Ascending aorta (tissue), 2 donors: ENCODE measurements around the gene AP5S1. TPM values are rescaled to one million over a fixed set of nuclear protein-coding genes. Genes with fewer than 3 reads are reported as not detected.

Experiments
- DNase-seq, 2 donors: peaks; one replicate each; pipeline ENCODE4 v3.0.0-alpha.2; 2019; ENCODE audit warnings: low spot score in 2 of 2
- H3K27ac ChIP-seq, 2 donors: fragments of 200-600 bp; sonication (generic); one replicate each; pipeline ENCODE4 v1.5.1; 2016 to 2017; ENCODE audit warnings: mild to moderate bottlenecking in 1 of 2
- H3K27me3 ChIP-seq: fragments of 200-600 bp; sonication (generic); one replicate; pipeline ENCODE4 v1.5.1; 2017
- H3K36me3 ChIP-seq, 2 donors: fragments of 200-600 bp; sonication (generic); one replicate each; pipeline ENCODE4 v1.5.1; 2016
- H3K4me1 ChIP-seq, 2 donors: fragments of 200-600 bp; sonication (generic); one replicate each; pipeline ENCODE4 v1.5.1; 2016 to 2017; ENCODE audit warnings: mild to moderate bottlenecking in 1 of 2
- H3K4me3 ChIP-seq, 2 donors: fragments of 200-600 bp; sonication (generic); one replicate each; pipeline ENCODE4 v1.5.1; 2016 to 2017; ENCODE audit warnings: mild to moderate bottlenecking in 1 of 2
- H3K9me3 ChIP-seq, 2 donors: fragments of 200-600 bp; sonication (generic); one replicate each; pipeline ENCODE4 v1.5.1; 2016
- intact Hi-C: fragments of 100-400 bp; cut with DNase I; formaldehyde crosslinking; loops from one replicate; pipeline ENCODE4 v1.15.1; 2023
- total RNA-seq: library from RNA; depleted of rRNA; stranded (reverse); fragments of >200 nt; gene quantifications from one replicate; pipeline ENCODE4 v1.1.0, GENCODE V29; 2016
- TF ChIP-seq, protein P1 (sequence below), 3 experiments: fragments of 200-600 bp in 2 of 3; fragments of 450-650 bp in 1 of 3; sonication (generic) in 2 of 3; IDR thresholded peaks; one replicate each; pipeline ENCODE4 v1.5.1; 2016 to 2019; ENCODE audit warnings: antibody characterized with exemption in 3 of 3, mild to moderate bottlenecking in 1 of 3, moderate library complexity in 1 of 3

Gene AP5S1
- total RNA-seq, 1 donor from 2014 or later: 38.5 TPM

- H3K27me3 ChIP-seq: no peaks in the 10 kb centered on the region
- intact Hi-C loops: no loop called here
- peaks cover 8 to 20% of the 10 kb centered on the region in 2 donors for H3K4me1 ChIP-seq
- peaks cover 0 to 4% of the 10 kb centered on the region in 2 donors for H3K36me3 ChIP-seq
- H3K9me3 ChIP-seq: no peaks in the 10 kb centered on the region
- no peak overlapping the region for H3K4me3 ChIP-seq
- TF ChIP-seq, protein P1, sequence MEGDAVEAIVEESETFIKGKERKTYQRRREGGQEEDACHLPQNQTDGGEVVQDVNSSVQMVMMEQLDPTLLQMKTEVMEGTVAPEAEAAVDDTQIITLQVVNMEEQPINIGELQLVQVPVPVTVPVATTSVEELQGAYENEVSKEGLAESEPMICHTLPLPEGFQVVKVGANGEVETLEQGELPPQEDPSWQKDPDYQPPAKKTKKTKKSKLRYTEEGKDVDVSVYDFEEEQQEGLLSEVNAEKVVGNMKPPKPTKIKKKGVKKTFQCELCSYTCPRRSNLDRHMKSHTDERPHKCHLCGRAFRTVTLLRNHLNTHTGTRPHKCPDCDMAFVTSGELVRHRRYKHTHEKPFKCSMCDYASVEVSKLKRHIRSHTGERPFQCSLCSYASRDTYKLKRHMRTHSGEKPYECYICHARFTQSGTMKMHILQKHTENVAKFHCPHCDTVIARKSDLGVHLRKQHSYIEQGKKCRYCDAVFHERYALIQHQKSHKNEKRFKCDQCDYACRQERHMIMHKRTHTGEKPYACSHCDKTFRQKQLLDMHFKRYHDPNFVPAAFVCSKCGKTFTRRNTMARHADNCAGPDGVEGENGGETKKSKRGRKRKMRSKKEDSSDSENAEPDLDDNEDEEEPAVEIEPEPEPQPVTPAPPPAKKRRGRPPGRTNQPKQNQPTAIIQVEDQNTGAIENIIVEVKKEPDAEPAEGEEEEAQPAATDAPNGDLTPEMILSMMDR (IDR thresholded peaks at IDR 0.05): no peak
- DNase-seq: no peak
- no peak overlapping the region for H3K27ac ChIP-seq
Observed at GRCh38 chr20:3778976-3779375, 41.4 kb upstream of the AP5S1 start.

DNA sequence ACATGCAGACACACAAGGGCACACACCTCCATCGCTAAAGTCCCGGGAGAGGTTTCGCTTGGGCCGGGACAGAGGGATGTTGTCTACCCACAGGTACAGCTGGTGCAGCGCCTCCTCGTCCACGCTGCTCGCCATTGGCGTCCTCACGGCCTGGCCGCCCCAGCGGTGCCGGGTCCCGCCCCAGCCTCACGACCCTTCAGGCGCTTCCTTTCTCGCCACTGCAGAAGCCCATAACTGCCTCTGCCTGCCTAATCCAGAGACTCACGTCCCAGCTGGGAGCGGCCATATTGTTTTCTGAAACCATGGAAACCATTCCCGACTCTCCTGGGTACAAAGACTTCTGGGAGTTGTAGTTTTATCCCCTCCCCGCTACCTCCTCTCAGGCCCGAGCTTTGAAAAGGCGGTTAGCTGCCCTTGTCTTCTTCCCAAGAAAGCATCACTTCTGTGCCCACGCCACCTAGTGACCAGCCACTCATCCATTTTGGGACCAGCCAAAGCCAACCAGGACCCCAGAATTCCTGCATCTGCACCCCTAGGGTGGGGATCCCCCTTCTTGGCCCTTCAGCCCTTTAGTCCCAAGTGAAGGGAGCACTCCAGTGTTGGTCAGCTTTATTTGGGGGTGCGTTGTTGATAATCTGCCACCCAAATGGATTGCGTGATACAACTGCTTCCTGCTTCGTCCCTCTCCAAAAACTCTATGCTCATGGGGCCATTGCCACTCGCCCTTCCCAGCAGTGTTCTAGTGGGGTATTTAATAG lies 39.0 kb upstream of the AP5S1 start, which contains the start of gene SPEF1:
Gene SPEF1, minus strand, starts transcription at position 296 of the 758 bp plus-strand sequence. Its CDS starts 161 bp downstream, at position 135.
- DNase-seq: peak; percentile 61 to 93
- Histone ChIP-seq H3K36me3 (peaks cover 0 to 12% of the 10 kb centered on the region in 2 donors), H3K27ac (peak within 1 kb of the TSS; percentile 44 to 57), H3K27me3 (no peaks in the 10 kb centered on the region), H3K4me1 (peaks cover 26 to 38% of the 10 kb centered on the region in 2 donors), H3K4me3 (peak within 1 kb of the TSS; percentile 28 to 30), H3K9me3 (no peaks in the 10 kb centered on the region)
- intact Hi-C loops: loop anchor here (1.0 to 2.0 kb wide), 3 partner anchors 14 to 105 kb away; partner anchors contain the start of gene ADISSP
- TF ChIP-seq, protein P1 (IDR thresholded peaks at IDR 0.05): peak; percentile 24 to 50 (median 30)

DNA sequence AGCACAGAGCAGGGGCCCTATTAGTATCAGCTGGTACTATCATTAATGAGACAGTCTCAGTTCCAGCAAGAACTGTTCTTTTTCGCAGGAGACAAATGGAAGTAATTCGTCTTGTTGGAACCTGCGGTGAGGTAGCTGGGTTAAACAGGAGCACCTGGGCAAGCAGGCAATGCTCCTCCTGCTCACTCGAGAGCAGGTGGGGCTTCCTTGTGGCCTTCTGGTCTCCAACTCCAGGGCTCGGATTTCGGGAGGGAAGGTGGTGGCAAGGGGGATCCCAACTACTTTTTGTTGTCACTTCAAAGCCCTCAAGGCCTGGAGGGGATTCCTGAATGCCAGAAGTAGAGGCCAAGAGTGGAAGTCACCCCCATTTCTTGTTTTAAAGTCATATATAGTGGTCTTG lies 37.8 kb upstream of the AP5S1 start:
- DNase-seq: peak in 1 of 2 donors; percentile 58
- intact Hi-C loops: no loop called here
- Histone ChIP-seq H3K9me3 (no peaks in the 10 kb centered on the region), H3K27me3 (no peaks in the 10 kb centered on the region), H3K4me3 (no peak overlapping the region), H3K4me1 (peaks cover 26 to 38% of the 10 kb centered on the region in 2 donors), H3K36me3 (peaks cover 0 to 12% of the 10 kb centered on the region in 2 donors), H3K27ac (no peak overlapping the region)
- TF ChIP-seq, protein P1 (IDR thresholded peaks at IDR 0.05): no peak

DNA sequence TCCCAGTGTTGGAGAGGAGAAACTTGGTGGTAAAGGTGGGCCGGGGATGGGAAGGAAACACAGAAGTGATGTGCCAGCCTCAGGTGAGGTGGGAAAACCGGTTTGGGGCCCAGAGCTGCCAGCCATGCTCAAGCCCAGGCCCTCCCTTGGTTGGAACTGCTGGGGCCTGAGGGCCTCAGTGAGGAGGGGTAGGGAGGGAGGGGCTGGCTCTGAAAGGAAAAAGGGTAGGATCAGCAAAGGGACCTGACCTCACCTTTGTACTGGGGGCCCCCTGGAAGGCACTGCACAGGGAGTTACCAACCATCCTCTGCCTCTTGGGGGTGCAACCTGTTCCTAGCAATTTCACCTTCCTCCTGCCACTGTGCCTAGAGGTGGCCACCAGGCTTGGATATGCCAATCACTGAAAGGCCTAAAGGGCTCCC lies 37.3 kb upstream of the AP5S1 start:
- DNase-seq: no peak
- Histone ChIP-seq H3K9me3 (no peaks in the 10 kb centered on the region), H3K4me1 (peaks cover 25 to 35% of the 10 kb centered on the region in 2 donors), H3K27ac (no peak overlapping the region), H3K4me3 (no peak overlapping the region), H3K36me3 (peaks cover 0 to 12% of the 10 kb centered on the region in 2 donors), H3K27me3 (no peaks in the 10 kb centered on the region)
- intact Hi-C loops: no loop called here
- TF ChIP-seq, protein P1 (IDR thresholded peaks at IDR 0.05): no peak

DNA sequence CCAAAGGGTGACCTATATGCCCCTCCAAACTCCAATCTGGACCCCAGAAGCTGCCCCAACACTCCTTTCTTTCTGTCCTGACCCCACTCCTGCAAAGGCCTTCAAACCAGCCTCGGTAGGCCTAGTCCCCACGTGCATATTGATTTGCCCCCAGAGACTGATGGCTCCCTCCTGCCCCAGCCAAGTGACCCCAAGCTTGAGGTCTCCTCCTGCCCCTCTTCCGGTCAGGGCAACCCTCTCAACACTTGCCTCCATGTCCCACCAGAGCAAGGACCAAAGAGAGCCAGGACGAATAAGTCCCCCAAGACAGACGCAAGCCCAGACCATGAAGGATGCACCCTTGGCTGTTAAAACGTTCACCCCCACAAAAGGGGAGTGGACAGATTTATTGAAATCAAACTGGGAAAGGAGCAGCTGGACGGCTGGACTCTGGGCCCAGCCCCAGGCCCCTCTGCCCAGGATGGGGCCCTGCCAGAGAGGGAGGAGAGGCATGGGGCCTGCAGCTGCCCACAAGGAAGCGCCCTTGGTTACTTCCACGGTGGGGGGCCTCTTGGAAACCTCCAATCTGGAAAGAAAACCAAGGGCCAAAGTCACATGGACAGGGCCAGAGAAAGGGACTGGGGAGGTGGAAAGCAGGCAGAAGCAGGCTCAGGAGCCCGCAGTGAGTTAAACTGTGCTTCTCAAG lies 36.7 kb upstream of the AP5S1 start:
- intact Hi-C loops: no loop called here
- Histone ChIP-seq H3K27ac (peak overlapping the region; percentile 46 to 82), H3K27me3 (no peaks in the 10 kb centered on the region), H3K4me3 (peak overlapping the region in 1 of 2 donors; percentile 94), H3K4me1 (peaks cover 20 to 31% of the 10 kb centered on the region in 2 donors), H3K36me3 (peaks cover 0 to 12% of the 10 kb centered on the region in 2 donors), H3K9me3 (no peaks in the 10 kb centered on the region)
- DNase-seq: no peak
- TF ChIP-seq, protein P1 (IDR thresholded peaks at IDR 0.05): no peak
